Measurements from ENCODE around the gene CCDC83.
"Not testable (repeated sequence)": the region's sequence is repeated elsewhere in the genome, so short reads cannot be mapped to it uniquely, and the experiment has no call there.

Gene CCDC83

DNA sequence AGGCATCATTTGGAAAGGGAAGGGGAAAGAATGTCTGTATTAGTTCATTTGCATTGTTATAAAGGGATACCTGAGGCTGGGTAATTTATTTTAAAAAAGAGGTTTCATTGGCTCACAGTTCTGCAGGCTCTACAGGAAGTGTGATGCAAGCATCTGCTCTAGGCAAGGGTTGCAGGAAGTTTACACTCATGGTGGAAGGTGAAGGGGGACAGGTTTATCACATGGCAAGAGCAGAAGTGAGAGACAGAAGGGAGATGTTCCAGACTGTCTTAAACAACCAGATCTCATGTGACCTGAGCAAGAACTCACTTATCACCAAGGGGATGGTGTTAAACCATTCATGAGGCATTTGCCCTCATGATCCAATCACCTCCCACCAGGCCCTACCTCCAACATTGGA, 90.6 kb downstream of the CCDC83 start:
- DNase-seq: no peak

DNA sequence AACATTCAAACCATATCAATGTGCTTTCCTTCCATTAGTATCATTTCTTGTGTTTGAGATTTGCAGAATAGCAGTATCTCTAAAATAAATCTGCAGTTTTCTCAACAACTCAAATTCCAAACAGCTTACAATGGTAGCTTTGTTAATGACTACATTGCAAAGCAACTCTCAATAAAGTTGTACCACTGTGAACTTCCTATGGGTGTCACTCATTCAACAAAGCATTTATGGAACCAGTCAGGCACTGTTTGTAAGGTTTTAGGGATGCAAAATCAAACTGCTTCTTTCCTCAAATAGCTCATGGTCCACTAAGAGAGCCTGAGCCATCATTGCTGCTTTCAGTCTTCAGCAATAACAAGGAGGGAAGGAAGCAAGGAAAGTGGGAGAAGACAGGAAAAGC, 91.0 kb downstream of the CCDC83 start:
- no peak for DNase-seq

DNA sequence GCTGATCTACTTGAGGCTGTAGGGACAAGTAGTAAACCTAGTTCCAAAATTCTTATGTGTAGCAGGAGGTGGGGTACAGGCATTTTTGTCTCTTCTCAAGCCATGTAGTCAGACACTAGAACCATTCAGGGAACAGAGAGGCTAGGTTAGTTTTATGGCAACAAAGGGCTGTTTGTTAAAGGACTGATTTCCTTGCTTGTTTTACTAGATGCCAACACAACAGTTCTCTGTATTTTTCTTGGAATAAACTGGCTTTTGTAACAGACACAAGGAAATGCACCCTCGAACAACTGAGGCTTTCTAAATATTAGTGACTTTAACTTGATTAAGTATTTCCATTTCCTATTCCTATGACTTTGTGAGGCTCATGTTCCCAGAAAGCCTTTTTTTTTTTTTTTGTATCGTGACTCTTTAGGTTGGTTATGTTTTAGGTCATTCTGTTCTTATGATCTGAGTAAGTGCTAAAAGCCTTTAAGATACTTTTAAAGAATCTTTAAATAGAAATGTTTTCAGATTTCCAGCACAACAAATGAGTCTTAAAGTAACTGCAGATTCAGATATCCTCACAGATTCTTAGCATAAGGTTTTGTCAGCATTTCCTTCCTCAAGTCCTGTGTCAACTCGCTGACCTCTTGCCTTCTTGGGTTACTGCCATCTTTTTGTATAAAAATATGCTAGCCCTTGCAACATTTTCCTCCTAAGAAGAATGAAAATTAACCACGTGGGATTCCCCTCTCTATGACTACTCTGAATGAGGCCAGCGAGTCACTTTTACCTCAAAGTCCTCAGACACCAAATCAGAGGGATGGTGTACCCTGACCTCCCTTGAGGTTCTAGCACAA, 92.5 kb downstream of the CCDC83 start:
- DNase-seq: no peak

DNA sequence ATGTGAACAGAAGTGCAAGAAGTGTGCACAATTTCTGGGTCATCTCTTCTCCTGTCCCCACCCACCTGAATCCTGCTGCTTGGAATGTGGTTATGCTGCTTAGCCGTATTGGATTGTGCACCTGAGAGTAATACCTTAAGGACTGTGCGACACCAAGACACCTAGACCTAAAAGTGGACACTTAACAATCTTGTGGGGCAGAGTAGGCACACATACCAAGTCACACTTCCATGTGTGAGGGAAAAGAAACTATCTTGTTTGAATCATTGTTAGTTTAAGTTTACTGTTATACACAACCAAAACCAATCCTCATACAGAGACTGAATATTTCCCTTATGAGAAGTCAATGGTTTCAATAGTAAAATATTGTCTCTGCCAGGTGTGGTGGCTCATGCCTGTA, 93.7 kb downstream of the CCDC83 start:
- no peak for DNase-seq

DNA sequence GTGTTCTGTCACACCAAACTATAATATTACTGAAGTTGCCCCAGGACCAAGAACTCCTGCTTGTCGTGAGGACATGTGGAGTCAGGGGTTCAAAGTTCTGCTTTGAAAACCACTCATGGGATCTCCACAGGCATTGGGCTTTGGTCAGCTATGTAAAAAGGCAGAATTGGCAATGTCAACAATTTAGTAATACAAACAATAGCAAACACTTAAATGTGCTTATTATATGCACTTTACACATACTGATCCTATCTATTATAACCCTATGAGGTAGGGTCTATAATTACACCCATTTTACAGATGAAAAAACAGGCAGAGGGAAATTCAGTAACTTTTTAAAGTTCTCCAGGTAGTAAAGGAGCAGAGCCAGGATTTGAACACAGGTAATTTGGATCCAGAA, 94.6 kb downstream of the CCDC83 start:
- DNase-seq: no peak

DNA sequence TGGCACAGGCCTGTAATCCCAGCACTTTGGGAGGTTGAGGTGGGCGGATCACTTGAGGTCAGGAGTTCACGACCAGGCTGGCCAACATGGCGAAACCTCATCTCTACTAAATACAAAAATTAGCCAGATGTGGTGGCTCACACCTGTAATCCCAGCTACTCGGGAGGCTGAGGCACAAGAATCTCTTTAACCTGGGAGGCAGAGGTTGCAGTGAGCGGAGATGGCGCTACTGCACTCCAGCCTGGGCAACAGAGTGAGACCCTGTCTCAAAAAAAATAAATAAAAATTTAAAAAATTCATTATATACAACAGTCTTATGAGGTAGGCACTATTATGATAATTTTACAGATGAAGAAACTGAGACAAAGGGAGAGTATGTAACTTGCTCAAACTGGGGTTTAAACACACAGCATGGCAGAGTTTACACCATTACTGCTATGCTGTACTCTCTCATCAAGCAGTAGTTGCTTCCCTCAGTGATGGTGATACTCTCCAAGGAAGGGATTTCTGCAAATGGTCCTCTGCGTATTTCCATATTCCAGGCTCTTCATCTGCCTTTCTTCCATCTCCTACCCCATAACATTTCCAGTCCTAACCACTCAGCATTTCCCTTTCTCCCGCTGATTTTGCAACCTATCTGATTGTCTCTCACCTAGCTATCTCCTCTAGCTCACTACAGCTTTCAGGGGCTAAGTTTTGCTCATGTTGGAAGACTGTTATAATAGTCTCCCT, 95.3 kb downstream of the CCDC83 start:
- DNase-seq: no peak

DNA sequence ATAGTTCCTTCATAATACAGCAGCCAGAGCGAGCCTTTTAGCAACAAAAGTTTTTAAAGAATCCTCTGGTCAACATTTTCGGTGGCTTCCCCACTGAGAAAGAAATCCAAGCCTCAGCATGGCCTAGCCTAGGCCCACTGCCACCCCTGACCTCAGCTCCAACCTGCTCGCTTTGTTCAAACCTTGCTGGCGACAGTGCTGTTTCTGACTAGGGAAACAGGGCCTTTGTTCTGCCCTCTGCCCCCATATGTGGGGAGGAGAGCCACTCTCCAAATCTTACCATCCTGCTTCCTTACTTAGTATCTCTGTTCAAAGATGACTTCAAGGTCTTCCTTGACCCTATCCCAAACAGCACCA, 95.8 kb downstream of the CCDC83 start:
- no peak for DNase-seq

DNA sequence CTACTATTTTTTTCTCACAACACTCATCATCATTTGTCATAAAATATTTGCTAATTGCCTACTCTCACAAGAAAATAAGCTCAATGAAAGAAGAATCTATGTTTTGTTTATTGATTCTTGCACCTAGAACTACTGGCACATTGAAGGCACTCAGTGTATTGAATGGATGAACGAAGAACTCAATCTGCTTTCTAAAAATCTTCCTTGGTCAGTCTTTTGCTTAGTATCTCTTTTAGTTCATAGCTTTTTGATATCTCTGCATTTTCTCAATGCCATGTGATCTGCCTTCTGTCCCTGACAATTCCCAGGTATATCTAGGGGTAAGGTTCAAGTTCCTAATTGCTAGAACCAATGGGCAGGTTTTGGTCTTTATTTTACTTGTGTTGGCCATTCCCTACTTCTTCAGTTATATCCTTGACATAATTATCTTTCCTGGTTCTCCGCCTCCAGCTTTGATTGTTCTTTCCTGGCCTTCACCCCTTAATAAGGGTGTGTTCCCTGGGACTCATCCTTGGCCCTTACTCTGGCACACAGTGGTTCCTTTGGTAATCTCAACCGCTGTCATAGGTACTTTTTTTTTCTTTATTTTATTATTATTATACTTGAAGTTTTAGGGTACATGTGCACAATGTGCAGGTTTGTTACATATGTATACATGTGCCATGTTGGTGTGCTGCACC, 96.4 kb downstream of the CCDC83 start:
- no peak for DNase-seq

DNA sequence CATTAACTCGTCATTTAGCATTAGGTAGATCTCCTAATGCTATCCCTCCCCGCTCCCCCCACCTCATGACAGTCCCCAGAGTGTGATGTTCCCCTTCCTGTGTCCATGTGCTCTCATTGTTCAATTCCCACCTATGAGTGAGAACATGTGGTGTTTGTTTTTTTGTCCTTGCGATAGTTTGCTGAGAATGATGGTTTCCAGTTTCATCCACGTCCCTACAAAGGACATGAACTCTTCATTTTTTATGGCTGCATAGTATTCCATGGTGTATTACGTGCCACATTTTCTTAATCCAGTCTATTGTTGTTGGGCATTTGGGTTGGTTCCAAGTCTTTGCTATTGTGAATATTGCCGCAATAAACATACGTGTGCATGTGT, 96.9 kb downstream of the CCDC83 start:
- DNase-seq: not testable (repeated sequence)

DNA sequence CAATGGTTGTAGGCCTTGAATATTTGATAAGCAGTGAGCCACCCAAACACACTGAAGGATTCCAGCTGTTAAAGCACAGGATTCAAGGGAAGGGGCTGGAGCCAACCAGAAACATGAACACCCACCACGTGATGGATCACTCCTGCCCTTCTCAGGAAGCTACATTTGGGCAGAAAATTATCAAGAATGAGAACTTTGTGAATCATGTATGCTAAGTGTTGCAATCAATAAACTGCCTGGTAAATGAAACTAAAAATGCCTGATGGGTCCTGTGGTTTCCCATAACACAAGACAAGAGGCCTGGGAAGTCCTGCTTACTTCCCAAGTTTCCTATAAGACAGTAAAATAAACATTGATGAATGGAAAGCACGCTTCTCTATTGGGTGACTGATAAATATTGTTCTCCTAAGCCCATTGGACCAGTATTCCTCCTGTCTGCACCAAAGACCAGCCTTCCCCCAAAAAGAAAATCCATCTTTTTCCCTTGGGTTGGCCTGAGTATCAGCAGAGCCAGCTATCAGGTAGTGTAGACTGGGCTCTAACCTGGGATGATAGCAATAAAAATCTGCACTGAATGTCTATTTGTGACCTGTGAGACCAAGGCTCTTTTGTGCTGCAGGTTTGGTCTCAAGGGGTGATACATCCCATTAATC, 98.4 kb downstream of the CCDC83 start:
- no peak for DNase-seq

DNA sequence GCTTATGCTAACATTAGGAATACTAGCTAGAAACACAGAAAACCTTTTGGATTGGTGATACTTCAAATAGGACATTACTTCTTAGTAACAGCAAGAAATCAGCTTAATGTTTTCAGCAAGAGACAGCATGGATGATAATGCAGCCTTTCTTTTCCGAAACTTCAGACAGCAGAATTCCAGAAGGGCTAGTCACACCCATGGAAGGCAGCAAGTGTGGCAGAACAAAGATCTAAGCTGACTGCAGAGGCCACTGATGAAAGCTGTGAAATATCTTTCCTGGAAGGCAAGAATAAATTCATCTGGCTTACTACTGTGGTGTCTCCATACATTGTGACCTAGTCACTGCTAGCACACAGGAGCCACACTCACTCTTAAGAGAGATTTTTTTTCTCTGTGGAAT, 100.3 kb downstream of the CCDC83 start:
- no peak for DNase-seq

DNA sequence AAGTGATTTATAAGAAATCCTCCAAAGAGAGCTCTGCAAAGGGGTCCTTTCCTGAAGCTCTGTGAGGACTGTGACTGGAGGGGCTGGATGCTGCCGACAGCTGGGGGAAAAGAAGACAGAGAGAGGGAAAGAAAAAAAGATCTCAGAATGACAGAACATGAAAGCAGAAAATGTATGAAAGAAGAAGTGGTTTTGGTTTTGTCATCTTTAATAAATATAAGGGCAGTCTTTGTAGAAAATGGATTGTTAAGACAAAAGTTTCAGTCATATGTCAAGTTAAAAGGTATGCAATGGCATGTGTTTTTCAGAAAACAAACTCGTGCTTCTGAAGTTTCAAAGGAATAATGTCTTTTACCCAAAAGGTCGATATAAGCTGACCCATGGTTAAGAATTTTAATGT, 105.5 kb downstream of the CCDC83 start:
- no peak for DNase-seq

DNA sequence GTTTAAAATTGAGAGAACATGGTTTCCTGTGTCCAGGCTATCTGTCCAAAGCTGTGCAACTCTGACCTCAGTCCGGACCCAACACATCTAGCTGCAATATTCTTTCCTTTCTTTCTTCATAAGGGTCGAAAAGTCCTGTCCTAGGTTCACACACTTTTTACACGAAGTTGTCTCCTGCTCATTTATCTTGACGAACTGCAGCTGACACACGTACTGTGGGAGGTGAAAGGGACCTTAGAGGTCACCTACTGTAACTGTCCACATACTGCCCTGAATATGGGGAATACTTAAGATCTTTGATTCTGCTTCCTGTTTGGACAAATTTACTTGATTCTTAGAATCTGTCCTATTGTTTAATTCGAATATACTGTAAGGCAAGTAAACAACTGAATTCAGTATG, 105.9 kb downstream of the CCDC83 start:
- no peak for DNase-seq

DNA sequence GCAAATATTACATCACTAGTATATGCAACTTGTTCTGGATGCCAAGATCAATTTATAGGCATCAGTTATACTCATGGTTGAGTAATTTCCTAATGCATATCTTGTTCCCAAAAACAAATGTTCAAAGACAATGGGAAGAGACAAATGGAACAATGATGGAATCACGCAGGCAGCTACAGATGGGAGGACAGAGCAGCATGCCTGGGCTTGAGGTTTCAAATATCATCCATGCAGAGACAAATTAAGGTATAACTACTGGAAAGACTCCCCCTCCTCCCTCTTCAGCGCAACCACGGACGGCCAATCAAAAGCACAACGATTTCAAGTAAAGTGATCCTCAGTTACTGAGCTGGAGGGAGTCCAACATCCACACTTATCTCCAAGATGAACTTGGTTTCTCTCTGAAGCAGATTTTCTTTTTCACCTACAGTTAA, 106.8 kb downstream of the CCDC83 start:
- DNase-seq: peak in 2 of 3 experiments; percentile 34 to 60

DNA sequence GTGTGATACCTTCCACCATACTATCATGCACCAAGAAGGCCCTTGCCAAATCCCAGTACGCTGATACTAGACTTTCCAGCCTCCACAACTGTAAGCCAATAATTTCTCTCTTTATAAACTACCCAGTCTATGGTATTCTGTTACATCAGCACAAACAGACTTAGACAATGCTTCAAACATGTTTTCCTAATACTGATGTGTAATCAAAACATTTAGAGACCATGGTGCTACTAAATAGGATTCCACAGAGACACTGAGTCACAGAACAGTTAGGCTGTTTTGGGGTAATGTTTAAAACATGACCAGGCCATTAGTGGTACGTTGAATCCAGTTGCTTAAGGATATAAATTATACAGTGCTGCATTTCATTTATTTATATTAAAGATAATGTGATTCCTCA, 110.0 kb downstream of the CCDC83 start:
- DNase-seq: no peak

DNA sequence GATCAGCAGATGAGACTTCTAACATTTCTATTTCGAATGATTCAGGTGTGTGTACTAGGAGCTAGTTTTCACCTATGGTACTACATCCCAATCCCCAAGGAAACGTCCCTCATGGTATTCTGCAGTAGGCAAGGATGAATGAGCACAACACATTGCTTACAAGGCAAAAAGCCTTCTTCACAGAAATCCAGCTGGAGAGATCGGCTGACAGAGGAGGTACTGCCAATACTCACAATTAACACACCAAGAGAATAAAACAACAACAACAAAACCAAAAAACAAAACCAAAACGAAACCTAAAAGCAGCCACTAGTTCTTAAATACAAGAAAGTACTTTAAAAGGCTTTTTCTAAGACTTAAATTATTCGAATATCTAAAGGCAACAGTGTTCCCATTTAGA, 112.3 kb downstream of the CCDC83 start:
- DNase-seq: no peak

Data from NCI-H1417 (cell line).